Panc1 (cell line): Measurements from ENCODE around the gene MACROD2.

ENCODE experiments used
- SIN3A ChIP-seq: IDR thresholded peaks from 2 replicates; pipeline ENCODE4 v1.6.1; 2012; ENCODE audit warnings: low read depth, mild to moderate bottlenecking, low read length, moderate library complexity, borderline replicate concordance; ENCODE audit not compliant: insufficient read depth
- TCF7L2 ChIP-seq: IDR thresholded peaks from 2 replicates; pipeline ENCODE4 v1.6.1; 2011; ENCODE audit warnings: mild to moderate bottlenecking, low read depth, low read length, inconsistent platforms
- TF ChIP-seq, protein P1 (sequence below): fragments of 450-650 bp; IDR thresholded peaks from 2 replicates; pipeline ENCODE4 v1.5.1; 2017; ENCODE audit warnings: mild to moderate bottlenecking
- TF ChIP-seq, protein P2 (sequence below), 2 experiments: IDR thresholded peaks; 2 replicates each; pipeline ENCODE4 v1.6.1; 2011 to 2012; ENCODE audit warnings: low read depth in 2 of 2, control low read depth in 1 of 2, low read length in 1 of 2, mild to moderate bottlenecking in 1 of 2, moderate library complexity in 1 of 2; ENCODE audit not compliant: insufficient read depth in 1 of 2

DNA sequence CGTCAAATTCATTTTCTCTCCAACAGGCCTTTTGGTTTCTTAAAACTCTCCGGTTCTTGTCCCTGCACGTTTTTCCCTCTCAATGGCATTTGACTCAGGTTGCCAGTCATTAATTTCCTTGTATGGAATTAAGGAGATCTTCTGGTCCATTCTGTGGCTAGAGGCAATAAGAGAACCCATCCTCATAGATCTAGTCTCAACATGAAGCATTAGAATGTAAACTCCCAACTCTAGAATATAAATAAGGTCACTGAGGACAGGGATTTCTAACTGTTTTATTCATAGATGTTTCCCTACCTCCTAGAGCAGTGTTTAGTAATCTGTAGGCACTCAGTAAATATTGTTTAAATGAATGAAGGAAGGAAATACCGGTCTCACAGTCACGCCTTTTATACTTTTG, 527.3 kb downstream of the MACROD2 start:
- TF ChIP-seq SIN3A (no peak), TCF7L2 (no peak)
- TF ChIP-seq, protein P1, sequence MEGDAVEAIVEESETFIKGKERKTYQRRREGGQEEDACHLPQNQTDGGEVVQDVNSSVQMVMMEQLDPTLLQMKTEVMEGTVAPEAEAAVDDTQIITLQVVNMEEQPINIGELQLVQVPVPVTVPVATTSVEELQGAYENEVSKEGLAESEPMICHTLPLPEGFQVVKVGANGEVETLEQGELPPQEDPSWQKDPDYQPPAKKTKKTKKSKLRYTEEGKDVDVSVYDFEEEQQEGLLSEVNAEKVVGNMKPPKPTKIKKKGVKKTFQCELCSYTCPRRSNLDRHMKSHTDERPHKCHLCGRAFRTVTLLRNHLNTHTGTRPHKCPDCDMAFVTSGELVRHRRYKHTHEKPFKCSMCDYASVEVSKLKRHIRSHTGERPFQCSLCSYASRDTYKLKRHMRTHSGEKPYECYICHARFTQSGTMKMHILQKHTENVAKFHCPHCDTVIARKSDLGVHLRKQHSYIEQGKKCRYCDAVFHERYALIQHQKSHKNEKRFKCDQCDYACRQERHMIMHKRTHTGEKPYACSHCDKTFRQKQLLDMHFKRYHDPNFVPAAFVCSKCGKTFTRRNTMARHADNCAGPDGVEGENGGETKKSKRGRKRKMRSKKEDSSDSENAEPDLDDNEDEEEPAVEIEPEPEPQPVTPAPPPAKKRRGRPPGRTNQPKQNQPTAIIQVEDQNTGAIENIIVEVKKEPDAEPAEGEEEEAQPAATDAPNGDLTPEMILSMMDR: no peak
- TF ChIP-seq, protein P2, sequence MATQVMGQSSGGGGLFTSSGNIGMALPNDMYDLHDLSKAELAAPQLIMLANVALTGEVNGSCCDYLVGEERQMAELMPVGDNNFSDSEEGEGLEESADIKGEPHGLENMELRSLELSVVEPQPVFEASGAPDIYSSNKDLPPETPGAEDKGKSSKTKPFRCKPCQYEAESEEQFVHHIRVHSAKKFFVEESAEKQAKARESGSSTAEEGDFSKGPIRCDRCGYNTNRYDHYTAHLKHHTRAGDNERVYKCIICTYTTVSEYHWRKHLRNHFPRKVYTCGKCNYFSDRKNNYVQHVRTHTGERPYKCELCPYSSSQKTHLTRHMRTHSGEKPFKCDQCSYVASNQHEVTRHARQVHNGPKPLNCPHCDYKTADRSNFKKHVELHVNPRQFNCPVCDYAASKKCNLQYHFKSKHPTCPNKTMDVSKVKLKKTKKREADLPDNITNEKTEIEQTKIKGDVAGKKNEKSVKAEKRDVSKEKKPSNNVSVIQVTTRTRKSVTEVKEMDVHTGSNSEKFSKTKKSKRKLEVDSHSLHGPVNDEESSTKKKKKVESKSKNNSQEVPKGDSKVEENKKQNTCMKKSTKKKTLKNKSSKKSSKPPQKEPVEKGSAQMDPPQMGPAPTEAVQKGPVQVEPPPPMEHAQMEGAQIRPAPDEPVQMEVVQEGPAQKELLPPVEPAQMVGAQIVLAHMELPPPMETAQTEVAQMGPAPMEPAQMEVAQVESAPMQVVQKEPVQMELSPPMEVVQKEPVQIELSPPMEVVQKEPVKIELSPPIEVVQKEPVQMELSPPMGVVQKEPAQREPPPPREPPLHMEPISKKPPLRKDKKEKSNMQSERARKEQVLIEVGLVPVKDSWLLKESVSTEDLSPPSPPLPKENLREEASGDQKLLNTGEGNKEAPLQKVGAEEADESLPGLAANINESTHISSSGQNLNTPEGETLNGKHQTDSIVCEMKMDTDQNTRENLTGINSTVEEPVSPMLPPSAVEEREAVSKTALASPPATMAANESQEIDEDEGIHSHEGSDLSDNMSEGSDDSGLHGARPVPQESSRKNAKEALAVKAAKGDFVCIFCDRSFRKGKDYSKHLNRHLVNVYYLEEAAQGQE (IDR thresholded peaks at IDR 0.05; ENCODE audit: insufficient read depth in 1 of 2, low read depth in 2 of 2, low read length in 1 of 2): no peak
